Measurements from ENCODE around the gene PRSS21.

PRSS21 gene

DNA sequence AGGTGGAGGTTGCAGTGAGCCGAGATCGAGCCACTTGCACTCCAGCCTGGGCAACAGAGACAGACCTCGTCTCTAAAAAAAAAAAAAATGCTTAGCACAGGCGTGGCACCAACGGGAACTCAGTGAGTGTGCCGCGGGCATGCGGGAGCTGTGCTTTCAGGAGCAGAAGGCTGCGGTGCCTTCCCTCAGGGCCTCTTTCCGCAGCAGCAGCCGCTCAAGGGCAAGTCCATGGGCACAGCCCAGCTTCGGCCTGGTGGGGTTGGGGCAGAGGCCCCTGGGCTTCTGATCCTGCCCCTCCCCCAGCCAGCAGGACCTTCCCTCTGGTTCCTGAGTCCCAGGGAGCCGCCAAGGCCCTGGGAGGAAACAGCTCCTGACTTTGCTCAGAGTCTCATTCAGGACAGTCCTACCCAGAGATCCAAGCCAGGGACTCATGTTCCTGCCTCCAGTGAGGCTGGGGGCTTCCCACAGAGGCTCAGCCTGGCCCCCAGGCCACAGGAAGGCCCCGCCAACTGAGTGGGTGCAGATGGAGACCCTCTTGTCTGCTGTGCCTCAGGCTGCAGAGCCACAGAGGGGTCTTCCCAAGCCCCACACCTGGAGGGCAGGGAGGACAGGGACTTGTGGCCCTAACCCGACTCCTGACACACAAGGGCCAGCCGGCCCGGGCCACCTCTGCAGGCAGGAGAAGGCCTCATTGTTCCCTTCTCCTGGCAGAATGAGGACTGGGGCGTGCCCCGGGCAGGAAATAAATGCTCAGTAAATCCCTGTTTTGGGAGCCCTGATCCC, 9.7 kb downstream of the PRSS21 start:
- no peak for DNase-seq

GRCh38 chr16:2827374-2827791, 10.3 kb downstream of the PRSS21 start:
- no peak for DNase-seq

- DNase-seq: no peak
Observed at GRCh38 chr16:2827831-2828520, 10.9 kb downstream of the PRSS21 start.

DNA sequence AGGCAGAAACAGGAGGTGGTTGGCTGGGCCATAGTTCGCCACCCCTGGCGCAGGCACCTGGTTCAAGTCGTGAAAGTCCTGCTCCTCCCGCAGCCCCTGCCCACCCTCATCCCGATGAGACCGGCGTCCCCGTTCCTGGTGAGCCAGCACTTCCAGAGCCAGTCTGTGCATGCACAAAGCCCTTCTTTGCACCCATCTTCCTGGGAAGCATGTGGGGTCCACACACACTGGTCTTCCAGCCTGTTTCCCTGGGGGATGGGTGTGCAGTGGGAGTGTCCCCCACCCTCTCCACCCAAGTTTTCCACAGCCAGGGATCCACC, 11.4 kb downstream of the PRSS21 start:
- no peak for DNase-seq

GRCh38 chr16:2828876-2829430, 11.9 kb downstream of the PRSS21 start:
- no peak for DNase-seq

- no peak for DNase-seq
Observed at GRCh38 chr16:2829501-2830354, 12.7 kb downstream of the PRSS21 start, which contains the start of gene ZG16B. TSS of gene ZG16B (plus strand) at chr16:2830303. CDS start at chr16:2830442, 139 bp downstream.

DNA sequence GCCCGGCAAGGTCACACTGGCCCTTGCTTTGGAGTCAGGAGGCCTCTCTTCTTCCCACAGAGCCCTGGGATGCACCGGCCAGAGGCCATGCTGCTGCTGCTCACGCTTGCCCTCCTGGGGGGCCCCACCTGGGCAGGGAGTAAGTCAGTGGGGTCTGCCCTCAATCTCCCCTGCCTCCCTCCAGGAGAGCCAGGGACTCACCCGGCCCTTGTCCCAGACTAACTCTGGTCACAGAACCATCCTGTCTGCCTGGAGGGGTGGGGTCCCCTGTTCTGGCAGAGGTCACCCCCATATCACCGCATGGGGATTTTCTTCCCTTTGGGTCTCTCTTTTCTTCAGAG, 13.3 kb downstream of the PRSS21 start:
- DNase-seq: no peak

GRCh38 chr16:2831203-2831602, 14.2 kb downstream of the PRSS21 start:
- DNase-seq: no peak

DNA sequence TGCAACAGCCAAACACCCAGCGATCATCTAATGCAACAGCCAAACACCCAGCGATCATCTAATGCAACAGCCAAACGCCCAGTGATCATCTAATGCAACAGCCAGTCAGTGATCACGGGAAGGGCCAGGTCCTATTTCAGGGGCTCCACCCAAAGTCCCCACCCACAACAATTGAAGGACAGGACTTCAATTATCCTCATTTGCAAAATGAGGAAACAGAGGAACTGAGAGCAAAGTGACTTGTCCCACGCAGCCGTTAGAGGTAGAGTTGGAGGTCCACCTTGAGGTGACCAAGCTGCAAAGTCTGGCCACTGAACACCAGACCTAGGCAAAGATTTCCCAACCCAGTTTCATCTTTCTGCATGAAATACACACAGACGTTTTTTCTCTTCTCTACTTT, 16.7 kb downstream of the PRSS21 start:
- no peak for DNase-seq

- no peak for DNase-seq
Observed at GRCh38 chr16:2834968-2835367, 17.9 kb downstream of the PRSS21 start.

- DNase-seq: no peak
Observed at GRCh38 chr16:2835638-2836493, 18.8 kb downstream of the PRSS21 start.

DNA sequence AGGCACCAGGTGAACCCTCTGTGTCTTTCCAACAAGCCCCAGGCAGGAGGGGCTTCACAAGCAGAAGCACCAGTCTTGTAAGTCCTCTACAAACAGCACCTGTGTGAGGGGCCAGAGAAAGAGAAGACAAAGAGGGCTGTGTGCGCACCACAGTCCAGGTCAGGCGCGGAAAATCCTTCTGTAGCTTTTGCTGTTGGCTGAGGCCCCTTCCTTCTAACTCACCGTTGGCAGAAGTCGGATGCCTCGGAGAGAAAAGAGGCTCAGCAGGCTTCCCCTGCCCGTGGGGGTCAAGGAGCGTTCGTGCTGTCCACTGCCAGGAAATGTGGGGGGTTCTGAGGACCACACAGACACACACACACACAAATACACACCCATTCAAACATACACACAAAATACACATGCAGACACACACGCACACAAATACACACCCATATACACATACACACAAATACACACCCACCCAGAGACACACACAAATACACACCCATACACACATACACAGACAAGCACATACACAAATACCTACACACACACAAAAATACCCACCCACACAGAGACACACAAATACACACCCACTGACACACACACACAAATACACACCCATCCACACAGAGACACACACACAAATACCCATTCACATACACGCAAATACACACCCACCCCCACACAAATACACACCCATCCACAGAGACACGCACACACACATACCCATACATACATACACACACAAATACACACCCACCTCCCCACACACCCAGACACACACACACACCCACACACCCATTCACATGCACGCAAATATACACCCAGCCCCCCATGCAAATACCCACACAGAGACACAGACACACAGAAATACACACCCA, 19.8 kb downstream of the PRSS21 start:
- DNase-seq: no peak

DNA sequence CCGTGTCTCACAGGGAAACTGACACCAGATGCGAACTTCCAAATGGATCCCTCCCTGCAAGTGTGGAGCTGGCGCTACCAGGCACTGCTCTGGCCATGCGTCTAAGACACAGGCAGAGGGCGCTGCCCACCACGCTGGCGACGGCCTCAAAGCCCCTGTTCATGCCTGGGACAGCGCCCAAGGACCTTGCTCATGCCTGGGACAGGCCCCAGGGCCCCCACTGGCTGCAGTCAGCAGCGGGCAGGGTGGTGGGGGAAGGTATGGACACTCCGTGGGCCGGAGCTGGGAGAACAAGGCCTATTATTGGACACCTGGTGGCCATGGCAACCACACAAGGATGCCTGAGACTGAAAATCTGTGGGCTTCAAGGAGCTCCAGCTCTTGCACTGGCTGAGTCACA, 21.9 kb downstream of the PRSS21 start:
- peak; percentile 65 for DNase-seq

- DNase-seq: no peak
Observed at GRCh38 chr16:2839650-2840450, 22.8 kb downstream of the PRSS21 start.

GRCh38 chr16:2840914-2841313, 23.9 kb downstream of the PRSS21 start:
- no peak for DNase-seq

DNA sequence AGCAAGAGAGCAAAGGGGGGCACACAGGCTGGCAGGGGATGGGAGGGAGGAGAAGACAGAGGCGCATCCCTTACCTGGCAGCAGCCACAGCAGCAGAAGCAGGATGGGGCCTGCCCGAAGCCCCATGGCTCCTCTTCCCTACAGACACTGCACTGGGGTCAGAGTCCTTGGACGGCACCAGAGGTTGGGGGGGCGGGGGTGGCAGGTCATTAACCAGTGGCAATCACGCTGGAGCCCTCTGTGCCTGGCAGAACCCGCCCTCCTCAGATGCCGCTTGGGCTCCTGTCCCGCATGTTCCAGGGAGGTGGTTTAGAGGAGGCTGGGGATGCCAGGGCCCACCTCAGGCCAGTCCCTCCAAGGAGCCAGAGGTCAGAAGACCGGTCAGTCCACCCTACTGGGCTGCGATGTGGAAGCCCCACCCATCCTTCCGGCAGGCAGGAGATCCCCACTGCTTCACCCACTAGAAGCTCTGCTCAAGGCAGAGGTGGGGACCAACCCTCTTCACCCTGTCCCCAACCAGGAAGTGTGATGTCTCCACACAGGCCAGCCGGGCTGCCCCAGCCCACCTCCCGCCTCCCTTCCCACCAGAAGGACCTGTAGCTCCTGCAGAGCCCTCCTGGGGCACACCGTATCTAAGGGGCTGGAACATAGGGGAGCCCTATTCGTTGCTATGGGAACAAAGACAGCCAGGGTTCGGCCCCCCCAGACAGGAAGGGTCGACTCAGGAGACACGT, 24.7 kb downstream of the PRSS21 start:
- DNase-seq: no peak

DNA sequence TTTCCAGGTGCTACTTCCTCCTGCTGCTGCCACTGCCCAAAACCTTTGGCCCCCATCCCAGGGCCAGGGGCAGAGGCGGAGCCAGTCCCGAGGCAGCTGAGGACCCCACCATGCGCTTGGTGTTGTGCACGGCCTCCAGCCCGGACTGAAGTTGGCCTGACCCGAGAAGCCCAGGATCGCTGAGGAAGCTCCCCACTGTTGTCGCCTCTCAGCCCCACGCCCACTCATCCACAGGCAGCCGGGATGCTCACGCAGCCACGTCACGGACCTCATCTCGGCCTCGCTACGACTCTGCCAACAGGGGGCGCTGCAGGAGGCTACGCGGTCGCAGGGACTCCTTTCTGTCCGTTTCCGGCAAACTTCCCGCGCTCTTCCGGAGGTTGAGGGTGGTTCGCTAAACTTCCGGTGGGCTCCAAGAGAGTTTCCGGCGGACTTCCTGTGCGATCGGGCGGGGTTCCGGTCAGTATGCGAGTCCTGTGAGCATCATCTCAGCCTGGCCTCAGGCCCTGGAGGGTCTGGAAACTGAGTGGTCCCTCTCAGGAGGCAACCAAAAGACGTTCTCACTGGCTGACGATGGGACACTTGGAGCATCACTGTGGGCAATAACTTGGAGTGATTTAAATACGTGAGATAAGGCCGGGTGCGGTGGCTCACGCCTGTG, 25.4 kb downstream of the PRSS21 start:
- DNase-seq: no peak

- DNase-seq: no peak
Observed at GRCh38 chr16:2843526-2843925, 26.5 kb downstream of the PRSS21 start.

DNA sequence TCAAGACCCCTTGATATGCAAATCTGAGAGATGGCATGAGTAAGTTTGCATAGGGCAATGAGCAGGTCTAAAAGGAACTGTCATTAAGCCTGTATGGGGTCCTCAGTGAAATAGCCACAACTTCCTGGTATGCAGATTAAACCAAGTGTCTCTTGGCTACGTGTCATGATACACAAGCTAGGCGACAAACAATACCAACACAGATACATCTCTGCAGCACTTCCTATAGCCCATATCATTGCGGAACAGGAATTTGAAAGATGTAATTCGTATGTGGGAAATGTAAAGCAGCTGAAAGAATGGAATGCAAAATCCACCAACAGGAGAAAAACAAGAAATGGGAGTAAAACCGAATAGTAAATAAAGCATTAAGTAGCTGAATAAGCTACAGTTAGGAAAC, 28.1 kb downstream of the PRSS21 start:
- DNase-seq: no peak
